ENCODE results near the gene LENG8.

DNA sequence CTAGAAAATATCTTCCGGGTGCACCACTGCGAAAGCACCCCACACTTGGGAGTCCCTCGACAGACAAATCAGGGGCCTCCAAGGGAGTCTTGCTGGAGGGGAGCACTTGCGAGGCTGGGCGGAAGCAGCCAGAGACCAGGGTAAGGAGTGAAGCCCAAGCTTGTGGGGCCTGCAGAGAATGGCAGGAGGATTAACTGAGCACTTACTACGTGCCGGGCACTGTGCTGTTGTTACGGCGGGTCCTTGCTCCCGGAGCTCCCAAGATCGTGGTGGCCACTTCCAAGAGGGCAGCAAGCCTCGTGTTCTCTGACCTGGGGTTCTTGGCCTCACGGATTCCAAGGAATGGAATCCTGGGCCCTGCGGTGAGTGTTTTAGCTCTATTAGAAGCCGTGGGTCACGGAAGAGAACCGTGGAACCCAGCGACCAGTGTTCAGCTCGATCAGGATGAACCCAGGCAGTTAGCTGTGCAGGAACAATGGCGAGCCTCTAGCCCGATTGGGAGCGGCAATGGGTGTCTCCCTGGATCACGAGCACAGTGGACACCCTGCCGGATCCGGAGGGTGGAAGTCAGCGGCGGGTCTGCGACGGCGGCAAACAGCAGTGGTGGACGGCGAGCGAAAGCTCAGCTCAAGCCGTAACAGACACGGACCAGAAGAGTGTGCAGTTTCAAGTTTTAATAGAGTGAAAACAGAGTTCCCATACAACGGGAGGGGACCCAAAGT lies 24.2 kb upstream of the LENG8 start:
- TF ChIP-seq, protein P1, sequence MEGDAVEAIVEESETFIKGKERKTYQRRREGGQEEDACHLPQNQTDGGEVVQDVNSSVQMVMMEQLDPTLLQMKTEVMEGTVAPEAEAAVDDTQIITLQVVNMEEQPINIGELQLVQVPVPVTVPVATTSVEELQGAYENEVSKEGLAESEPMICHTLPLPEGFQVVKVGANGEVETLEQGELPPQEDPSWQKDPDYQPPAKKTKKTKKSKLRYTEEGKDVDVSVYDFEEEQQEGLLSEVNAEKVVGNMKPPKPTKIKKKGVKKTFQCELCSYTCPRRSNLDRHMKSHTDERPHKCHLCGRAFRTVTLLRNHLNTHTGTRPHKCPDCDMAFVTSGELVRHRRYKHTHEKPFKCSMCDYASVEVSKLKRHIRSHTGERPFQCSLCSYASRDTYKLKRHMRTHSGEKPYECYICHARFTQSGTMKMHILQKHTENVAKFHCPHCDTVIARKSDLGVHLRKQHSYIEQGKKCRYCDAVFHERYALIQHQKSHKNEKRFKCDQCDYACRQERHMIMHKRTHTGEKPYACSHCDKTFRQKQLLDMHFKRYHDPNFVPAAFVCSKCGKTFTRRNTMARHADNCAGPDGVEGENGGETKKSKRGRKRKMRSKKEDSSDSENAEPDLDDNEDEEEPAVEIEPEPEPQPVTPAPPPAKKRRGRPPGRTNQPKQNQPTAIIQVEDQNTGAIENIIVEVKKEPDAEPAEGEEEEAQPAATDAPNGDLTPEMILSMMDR (IDR thresholded peaks at IDR 0.05; ENCODE audit: insufficient read depth, low read length) = no peak
- TF ChIP-seq POLR2AphosphoS5 (IDR thresholded peaks at IDR 0.05; ENCODE audit: low read depth) (no peak), SPI1 (IDR thresholded peaks at IDR 0.05; ENCODE audit: borderline replicate concordance, low read depth) (no peak)

Data from HL-60 (cell line).